Activated T-helper 9 cell treated with anti-CD3 and anti-CD28 coated beads, Interleukin-2, amount 50 U/mL, for 16 hours (primary cell): ENCODE results near the gene SPTBN5.

Experiments
- DNase-seq: peaks from one replicate; pipeline ENCODE4 v3.0.0-alpha.2; 2020; ENCODE audit warnings: low read depth

The SPTBN5 gene

DNA sequence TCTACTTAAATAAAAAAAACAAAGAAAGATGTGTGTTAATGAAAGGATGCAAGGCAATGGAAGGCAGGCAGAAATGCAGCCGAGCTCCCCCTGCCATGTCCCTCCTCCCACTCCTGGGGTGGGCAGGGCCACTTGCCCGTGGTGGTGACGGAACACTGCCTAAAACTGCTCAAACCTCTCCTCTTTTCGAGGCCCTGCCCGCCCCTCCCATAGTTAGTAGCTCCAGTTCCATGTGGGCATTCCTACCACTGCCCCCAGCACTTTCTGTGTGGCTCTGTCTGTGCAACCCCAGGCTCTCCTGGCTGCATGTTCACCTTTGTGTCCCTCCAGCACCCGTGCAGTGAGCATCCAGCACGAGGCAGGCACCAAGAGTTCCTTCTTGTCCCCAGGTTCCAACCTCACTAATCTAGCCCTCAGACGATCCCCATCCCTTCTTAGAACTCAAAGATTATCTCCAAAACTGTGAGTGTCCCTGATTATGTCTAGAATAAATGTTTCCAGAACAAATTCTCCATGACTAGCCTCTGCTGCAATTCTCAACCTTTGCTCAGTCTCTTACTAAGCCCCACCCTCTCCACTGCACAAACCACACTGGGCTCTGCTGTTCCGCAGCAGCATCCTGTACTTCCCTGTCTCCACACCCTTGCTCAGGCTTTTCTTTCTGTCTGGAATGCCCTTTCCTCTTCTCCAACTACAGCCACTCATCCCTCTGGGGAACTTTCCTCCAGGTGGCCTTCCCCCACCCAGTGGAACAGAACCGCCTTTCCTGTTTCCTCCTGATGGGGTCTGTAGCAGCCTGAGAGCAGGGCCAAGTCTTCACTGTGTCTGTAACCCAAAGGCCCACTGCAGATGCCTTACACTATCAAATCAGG, 32.6 kb upstream of the SPTBN5 start:
- no peak for DNase-seq

DNA sequence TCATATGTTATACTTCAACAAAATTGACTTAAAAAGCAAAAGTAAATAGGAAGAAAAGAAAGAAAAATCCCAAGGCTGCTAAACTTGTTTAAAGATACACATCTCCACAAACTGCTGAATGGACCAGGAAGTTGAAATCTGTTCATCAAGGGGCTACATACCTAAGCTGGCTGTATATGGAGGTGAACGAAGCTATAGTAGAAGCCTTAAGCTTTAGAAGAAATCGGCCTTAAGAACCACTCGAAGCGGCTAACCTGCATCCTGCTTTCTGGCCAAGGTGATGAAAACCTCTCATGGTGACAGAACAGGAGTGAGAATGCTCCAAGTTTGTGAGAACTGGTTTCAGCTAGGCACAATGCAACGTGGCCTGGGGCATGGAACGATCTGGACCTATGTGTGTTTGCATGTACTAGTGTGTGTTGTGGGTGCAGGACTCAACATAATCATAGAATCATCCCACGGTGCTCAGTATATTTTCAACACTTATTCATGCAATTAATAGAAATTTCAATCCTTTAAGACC, 31.3 kb upstream of the SPTBN5 start:
- no peak for DNase-seq

- no peak for DNase-seq
Observed at GRCh38 chr15:41923401-41923997, 29.6 kb upstream of the SPTBN5 start.

- DNase-seq, result no peak
Observed at GRCh38 chr15:41922353-41922752, 28.5 kb upstream of the SPTBN5 start.

DNA sequence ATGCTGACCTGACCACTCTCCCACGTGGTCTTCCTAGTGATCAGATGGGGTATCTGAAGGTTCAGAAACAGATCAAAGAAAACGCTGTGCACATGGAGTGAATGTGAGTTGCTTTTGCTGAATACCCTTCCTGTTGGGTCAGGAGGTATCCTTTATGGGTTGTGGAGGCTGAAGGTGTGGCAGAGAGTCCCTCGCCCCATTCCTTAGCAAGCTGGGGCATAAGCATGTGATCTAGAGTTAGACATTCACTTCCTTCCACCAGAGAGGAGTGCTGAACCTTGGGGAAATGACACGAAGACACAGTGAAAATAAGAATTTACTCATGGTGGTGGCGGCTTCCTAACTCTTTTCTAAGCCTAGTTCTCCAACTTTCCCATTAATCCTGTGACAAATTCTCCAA, 27.8 kb upstream of the SPTBN5 start:
- DNase-seq, result no peak

DNA sequence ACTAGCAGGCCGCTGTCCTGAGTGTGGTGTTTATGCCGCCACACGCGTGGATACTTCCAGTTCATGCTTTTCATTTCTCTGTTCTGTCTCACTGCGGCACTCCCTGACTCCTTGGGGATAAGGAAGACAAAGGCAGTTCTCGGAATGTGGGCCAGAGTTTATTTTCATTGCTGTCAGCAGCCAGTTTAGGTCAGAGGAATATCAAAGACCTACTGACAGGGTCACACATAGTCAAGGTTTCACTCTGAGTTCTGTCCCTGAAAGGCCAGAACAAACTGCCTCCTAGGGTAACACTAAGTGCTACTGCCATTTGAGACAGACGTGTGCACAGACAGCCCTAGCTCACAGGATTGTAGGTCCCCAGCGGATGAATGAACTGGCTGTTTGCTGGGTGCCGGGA, 27.3 kb upstream of the SPTBN5 start:
- DNase-seq, result no peak

DNA sequence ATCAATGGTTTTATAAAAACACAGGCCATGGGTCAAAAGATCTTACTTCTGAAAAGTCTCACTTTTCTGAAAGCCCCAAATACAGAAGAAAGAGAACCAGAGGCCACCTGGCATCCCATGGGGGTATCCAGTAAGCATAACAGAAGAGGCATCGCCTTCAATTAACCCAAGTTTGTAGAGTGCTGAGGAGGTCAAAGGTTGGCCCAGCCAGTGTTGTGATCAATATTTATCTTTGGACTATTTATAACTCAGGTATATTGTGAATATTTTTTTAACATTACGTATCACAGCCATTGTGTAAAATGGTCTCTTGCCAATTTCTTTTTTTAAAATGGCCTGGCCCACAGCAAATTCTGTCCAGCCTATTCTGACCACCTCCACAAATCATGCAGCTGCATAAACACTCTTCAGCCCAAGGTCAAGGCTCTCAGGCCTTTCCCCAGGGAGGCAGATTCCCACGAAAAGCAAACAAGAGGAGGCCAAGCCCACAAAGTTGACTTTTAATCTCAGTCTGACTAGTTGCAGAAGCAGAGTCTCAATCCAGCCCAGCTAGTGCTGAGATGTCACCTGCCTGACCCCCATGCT, 26.2 kb upstream of the SPTBN5 start:
- DNase-seq, result no peak

DNA sequence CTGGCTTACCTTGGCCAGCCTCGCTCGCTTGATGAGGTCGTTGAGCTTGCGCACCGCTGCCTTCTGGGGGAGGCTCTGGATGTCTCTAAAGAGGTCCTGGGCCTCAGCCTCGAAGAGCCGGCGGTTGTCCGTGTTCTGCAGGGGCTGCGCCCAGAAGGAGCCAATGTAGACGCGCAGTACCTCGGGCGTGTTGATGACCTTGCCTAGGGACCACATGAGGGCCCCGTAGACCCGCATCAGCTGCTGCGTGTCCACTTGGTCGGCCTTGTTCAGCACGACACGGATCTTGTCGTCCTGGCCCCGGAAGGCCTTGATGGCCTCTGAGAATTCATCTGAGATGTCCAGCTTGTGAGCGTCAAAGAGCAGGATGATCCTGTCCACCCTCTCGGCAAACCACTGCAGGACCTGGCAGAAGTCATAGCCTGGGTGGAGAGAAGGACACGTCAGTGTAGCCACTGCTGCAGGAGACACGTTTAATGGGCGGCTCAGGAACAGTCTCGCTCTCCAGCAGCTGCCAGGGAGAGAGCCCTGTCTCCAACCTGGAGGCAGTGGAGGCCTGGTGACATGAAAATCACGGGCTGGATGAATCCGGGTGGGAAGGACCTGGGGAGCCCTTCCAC, 25.5 kb upstream of the SPTBN5 start:
- DNase-seq, result no peak

GRCh38 chr15:41918506-41919126, 24.8 kb upstream of the SPTBN5 start:
- no peak for DNase-seq

DNA sequence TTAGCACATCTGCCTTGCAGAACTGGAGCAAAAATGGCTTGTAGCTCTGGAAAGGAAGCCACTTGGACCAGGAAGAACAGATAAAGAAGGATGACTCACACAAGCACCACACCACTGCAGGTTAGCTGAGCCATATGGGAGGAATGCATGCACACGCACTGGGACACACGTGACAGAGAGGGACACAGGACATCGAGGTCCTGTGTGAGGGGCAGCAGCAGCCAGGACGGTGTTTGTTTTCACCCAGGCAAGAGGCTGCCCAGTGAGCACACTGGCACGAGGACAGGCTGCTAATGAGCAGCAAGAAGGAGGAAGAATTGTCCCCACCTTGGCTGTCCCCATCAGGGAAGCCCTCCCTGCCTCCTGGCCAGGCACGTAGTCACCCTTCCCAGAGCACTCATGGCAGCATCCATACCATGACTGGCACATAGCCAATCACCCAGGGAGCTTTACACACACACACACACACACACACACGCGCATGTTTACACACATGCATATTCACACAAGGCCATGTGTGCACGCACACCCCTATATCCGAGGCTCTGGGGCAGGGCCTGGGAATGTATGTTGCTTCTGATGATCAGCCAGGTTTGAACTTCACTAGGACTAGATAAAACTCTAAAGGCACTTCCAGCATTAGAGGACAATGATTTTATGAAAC, 24.0 kb upstream of the SPTBN5 start:
- DNase-seq, result no peak

GRCh38 chr15:41915255-41915994, 21.6 kb upstream of the SPTBN5 start:
- no peak for DNase-seq

DNA sequence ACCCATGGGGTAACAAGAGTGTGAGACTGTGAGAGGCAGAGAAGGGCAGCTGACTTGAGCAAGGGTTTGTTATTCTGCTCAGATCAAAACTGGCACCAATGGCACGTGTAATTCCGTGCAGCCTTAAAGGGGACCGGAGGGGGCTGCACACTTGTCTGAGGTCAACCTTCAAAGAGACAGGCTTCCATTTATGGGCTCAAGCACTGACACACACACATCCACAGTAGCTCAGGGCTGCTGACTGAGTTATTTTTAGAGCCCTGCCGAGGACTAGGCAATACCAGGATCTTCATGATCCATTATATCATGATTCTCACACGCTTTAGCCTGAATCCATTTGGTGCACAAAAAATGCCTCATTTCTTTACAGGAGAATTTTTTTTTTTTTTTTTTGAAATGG, 20.6 kb upstream of the SPTBN5 start:
- no peak for DNase-seq

DNA sequence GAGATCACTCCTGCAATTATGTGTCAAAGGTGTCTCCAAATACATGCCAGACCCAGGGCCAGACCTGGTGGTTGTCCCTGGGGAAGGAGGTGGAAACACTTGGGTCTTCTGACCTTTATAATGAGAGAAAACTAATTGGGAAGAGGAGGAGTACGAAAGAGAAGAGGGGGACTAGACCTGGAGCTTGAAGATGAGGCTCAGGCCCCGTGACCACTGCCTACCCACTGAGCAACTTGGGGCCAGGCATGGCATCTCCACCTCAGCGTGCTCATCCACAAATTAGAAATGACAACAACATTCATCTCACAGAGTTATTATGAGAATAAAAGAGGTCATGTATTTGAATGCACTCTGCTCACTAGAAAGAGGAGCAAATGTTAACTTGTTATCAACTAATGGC, 19.4 kb upstream of the SPTBN5 start:
- no peak for DNase-seq

GRCh38 chr15:41911691-41912345, 18.0 kb upstream of the SPTBN5 start:
- DNase-seq, result no peak

GRCh38 chr15:41908736-41909461, 15.0 kb upstream of the SPTBN5 start:
- no peak for DNase-seq

GRCh38 chr15:41907141-41907540, 13.3 kb upstream of the SPTBN5 start:
- no peak for DNase-seq

DNA sequence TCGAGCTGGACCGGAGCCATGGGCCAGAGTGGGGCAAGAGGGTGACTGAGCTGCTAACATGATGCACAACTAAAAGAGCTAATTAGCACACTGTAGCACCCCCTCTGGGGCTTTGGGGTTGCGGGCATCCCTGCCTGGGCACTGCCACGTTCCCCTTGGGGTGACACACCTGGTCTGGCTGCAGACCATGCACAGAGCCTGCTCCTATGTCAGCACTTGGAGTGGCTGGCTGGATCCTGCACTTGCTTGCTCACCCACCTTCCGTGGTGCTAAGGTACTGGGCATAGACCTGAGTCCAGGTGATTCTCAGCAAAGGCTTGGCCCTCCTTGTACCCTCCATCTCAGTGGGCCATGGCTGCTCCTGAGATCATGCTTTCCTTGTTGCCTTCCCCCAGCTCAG, 12.8 kb upstream of the SPTBN5 start:
- DNase-seq, result no peak

DNA sequence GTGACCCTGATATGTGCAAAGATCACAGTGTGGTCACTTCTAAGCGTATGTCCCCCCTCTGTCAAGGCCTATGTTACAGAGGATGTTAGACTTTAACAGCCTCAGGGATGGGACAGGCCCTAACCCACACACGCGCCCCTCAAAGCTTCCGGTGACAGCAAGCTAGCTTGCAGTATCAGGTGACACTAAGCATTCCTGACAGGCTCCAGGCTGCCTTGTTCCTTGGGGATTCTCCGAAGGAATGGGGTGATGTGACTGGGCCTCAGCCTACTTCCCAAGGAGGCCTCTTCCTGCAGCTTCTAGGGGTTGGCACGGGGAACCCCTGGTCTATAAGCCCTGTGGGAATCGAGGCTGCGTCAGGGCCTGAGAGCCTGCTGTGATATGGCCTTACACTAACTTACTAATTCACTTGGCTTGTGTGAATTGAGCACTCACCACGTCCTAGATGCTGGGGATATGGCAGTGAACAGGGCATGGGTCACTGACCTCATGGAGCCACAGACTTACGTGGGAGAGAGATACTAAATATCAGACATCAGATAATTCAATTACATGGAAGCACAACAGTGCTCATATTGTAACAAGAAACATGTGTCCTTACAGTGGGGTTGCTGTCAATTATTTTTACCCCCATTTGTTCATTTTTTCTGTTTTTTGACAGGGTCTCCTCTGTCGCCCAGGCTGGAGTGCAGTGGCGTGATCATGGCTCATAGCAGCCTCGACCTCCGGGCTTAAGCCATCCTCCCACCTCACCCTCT, 11.4 kb upstream of the SPTBN5 start:
- DNase-seq, result no peak

DNA sequence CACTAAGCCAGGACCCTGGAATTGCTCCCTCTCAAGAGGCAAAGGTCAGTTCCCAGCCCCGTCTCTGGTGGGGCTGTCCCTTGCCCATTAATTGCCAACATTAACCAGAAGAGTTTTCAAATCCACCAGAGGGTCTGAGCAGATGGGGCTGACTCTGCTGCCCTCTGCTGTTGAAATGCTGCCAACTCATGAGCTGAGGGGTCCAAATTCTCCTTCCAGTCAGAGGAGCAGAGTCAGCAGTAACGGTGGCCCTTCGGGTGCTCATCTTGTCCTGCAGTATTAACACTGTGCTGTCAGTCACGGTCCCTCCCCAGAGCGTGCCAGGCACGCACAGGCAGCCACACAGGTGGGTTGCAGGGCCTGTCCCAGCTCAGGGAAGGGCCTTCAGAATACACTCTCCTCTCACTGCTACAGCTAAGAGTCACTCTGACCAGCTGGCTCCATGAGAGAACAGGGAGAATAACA, 10.7 kb upstream of the SPTBN5 start:
- DNase-seq, result peak; percentile 49
